Astrocyte (in vitro differentiated cells and primary cell): ENCODE data around the gene C12orf56. TPM values are rescaled to one million over a fixed set of nuclear protein-coding genes. Genes with fewer than 3 reads are reported as not detected.
"Not testable (repeated sequence)": the region's sequence is repeated elsewhere in the genome, so short reads cannot be mapped to it uniquely, and the experiment has no call there.

Experiments
- DNase-seq: peaks from one replicate; pipeline ENCODE4 v3.0.0-alpha.2; 2010; ENCODE audit warnings: low read depth
- FAIRE-seq: peaks from 2 replicates; lab custom pipeline; 2011; peaks lifted over from hg19 to GRCh38; lab: Jason Lieb, UNC
- H2AFZ ChIP-seq: 2 replicates; pipeline ENCODE4 v1.6.0; 2012; ENCODE audit warnings: low read depth, low read length, inconsistent platforms
- H3K27ac ChIP-seq: 2 replicates; pipeline ENCODE4 v1.5.1; 2011; ENCODE audit warnings: low read depth, low read length, inconsistent platforms
- H3K27me3 ChIP-seq: 2 replicates; pipeline ENCODE4 v1.6.0; 2011; ENCODE audit warnings: low read length, inconsistent platforms; ENCODE audit not compliant: insufficient read depth
- H3K36me3 ChIP-seq: 2 replicates; pipeline ENCODE4 v1.5.1; 2011; ENCODE audit warnings: low read length, inconsistent platforms; ENCODE audit not compliant: insufficient read depth
- H3K4me1 ChIP-seq: 2 replicates; pipeline ENCODE4 v1.5.1; 2011; ENCODE audit warnings: low read length, inconsistent platforms; ENCODE audit not compliant: insufficient read depth
- H3K4me2 ChIP-seq: 2 replicates; pipeline ENCODE4 v1.6.0; 2012; ENCODE audit warnings: low read length, inconsistent platforms
- H3K4me3 ChIP-seq: 2 replicates; pipeline ENCODE4 v1.5.1; 2011; ENCODE audit warnings: low read depth, mild to moderate bottlenecking, low read length, inconsistent platforms; ENCODE audit not compliant: insufficient read depth
- H3K79me2 ChIP-seq: 2 replicates; pipeline ENCODE4 v1.6.0; 2012; ENCODE audit warnings: mild to moderate bottlenecking, low read length, inconsistent platforms; ENCODE audit not compliant: insufficient read depth
- H3K9ac ChIP-seq: 2 replicates; pipeline ENCODE4 v1.6.0; 2012; ENCODE audit warnings: mild to moderate bottlenecking, low read length, inconsistent platforms
- H3K9me3 ChIP-seq: 2 replicates; pipeline ENCODE4 v1.5.1; 2012; ENCODE audit warnings: low read depth, mild to moderate bottlenecking, low read length, inconsistent platforms; ENCODE audit not compliant: insufficient read depth
- H4K20me1 ChIP-seq: 2 replicates; pipeline ENCODE4 v1.6.0; 2012; ENCODE audit warnings: low read length, inconsistent platforms; ENCODE audit not compliant: insufficient read depth
- H3K27ac Mint-ChIP-seq: one replicate; pipeline ENCODE4 v1.8.0; 2021; ENCODE audit warnings: mild to moderate bottlenecking, mixed read lengths; ENCODE audit not compliant: unreplicated experiment
- H3K27me3 Mint-ChIP-seq: one replicate; pipeline ENCODE4 v1.8.0; 2021; ENCODE audit warnings: low read depth, mixed read lengths; ENCODE audit not compliant: unreplicated experiment
- H3K36me3 Mint-ChIP-seq: one replicate; pipeline ENCODE4 v1.8.0; 2021; ENCODE audit warnings: low read depth, mixed read lengths; ENCODE audit not compliant: unreplicated experiment
- H3K4me1 Mint-ChIP-seq: one replicate; pipeline ENCODE4 v1.8.0; 2021; ENCODE audit warnings: low read depth, mixed read lengths; ENCODE audit not compliant: unreplicated experiment
- H3K4me3 Mint-ChIP-seq: one replicate; pipeline ENCODE4 v1.8.0; 2021; ENCODE audit warnings: mild to moderate bottlenecking, moderate library complexity, mixed read lengths; ENCODE audit not compliant: unreplicated experiment
- H3K9me3 Mint-ChIP-seq: one replicate; pipeline ENCODE4 v1.8.0; 2021; ENCODE audit warnings: mild to moderate bottlenecking, mixed read lengths; ENCODE audit not compliant: unreplicated experiment
- EZH2 ChIP-seq: IDR thresholded peaks from 2 replicates; pipeline ENCODE4 v1.6.1; 2012; ENCODE audit warnings: mild to moderate bottlenecking, low read length, inconsistent platforms; ENCODE audit not compliant: insufficient read depth
- total RNA-seq: library from RNA; stranded (reverse); gene quantifications from 2 replicates; pipeline ENCODE4 v1.2.1, GENCODE V29; 2021
- TF ChIP-seq, protein P1 (sequence below): IDR thresholded peaks from 2 replicates; pipeline ENCODE4 v1.5.1; 2011; ENCODE audit warnings: low read depth, mild to moderate bottlenecking, inconsistent platforms, low read length, moderate library complexity; ENCODE audit not compliant: insufficient read depth

The C12orf56 gene
- total RNA-seq, 1 donor from 2014 or later, result not detected

DNA sequence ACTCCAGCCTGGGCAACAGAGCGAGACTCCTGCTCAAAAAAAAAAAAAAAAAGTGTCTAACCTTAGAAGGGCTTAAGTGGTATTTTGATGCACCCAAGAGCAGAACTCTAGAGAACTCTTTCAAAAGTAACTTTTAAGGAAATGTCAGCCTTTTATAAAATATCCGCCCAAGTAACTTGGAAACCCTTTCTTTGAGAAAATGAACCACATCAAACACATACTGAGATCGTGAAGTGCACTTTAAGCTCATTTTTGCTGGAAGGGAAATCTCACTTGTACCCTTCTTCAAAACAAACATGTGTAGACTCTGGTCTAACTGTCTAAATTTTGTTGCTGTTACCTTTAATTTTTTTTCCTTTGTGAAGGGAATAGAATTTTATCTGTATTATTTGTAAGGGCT is 5.5 kb downstream of the C12orf56 start:
- Histone ChIP-seq H3K79me2 (no peaks in the 10 kb centered on the region), H3K9ac (no peak overlapping the region), H3K27me3 (no peaks in the 10 kb centered on the region), H3K36me3 (no peaks in the 10 kb centered on the region), H4K20me1 (no peaks in the 10 kb centered on the region), H3K4me1 (peaks cover 5% of the 10 kb centered on the region), H3K4me3 (no peak overlapping the region), H3K27ac (no peak overlapping the region), H3K9me3 (no peaks in the 10 kb centered on the region), H2AFZ (no peak overlapping the region), H3K4me2 (peak overlapping the region; percentile 36)
- no peak for TF ChIP-seq EZH2
- TF ChIP-seq, protein P1, sequence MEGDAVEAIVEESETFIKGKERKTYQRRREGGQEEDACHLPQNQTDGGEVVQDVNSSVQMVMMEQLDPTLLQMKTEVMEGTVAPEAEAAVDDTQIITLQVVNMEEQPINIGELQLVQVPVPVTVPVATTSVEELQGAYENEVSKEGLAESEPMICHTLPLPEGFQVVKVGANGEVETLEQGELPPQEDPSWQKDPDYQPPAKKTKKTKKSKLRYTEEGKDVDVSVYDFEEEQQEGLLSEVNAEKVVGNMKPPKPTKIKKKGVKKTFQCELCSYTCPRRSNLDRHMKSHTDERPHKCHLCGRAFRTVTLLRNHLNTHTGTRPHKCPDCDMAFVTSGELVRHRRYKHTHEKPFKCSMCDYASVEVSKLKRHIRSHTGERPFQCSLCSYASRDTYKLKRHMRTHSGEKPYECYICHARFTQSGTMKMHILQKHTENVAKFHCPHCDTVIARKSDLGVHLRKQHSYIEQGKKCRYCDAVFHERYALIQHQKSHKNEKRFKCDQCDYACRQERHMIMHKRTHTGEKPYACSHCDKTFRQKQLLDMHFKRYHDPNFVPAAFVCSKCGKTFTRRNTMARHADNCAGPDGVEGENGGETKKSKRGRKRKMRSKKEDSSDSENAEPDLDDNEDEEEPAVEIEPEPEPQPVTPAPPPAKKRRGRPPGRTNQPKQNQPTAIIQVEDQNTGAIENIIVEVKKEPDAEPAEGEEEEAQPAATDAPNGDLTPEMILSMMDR, result no peak
- peaks cover 1% of the 10 kb centered on the region for H3K9me3 Mint-ChIP-seq
- no peaks in the 10 kb centered on the region for H3K27me3 Mint-ChIP-seq
- H3K4me3 Mint-ChIP-seq, result no peak overlapping the region
- H3K27ac Mint-ChIP-seq, result no peak overlapping the region
- peaks cover 4% of the 10 kb centered on the region for H3K4me1 Mint-ChIP-seq
- FAIRE-seq (no peak), DNase-seq (no peak)
- H3K36me3 Mint-ChIP-seq, result no peaks in the 10 kb centered on the region

DNA sequence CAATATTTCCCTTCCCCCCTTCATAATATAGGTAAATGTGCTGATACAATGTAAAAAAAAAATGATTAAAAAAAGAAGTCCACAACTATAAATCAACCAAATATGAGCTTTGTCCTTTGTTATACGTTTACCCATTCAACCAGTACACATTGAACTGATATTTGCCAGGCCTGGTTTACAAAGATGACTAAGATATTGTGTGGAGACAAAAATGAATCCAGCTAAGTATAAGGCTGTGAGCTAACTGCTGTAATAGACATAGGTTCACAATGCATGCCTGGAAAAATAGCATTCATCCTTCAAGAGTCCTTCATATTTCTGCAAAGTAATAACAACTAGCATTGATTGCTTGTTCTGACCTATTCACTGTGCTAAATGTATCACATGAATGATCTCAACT is 6.9 kb downstream of the C12orf56 start:
- H3K27me3 ChIP-seq, result no peaks in the 10 kb centered on the region
- DNase-seq (no peak), FAIRE-seq (no peak)
- H4K20me1 ChIP-seq, result no peaks in the 10 kb centered on the region
- peaks cover 5% of the 10 kb centered on the region for H3K4me1 ChIP-seq
- H3K9me3 Mint-ChIP-seq, result peaks cover 1% of the 10 kb centered on the region
- no peak overlapping the region for H3K4me2 ChIP-seq
- H3K79me2 ChIP-seq, result no peaks in the 10 kb centered on the region
- no peak overlapping the region for H3K9ac ChIP-seq
- H3K27me3 Mint-ChIP-seq, result no peaks in the 10 kb centered on the region
- no peak overlapping the region for H3K27ac ChIP-seq
- H3K36me3 Mint-ChIP-seq, result no peaks in the 10 kb centered on the region
- H3K4me3 Mint-ChIP-seq, result no peak overlapping the region
- no peak overlapping the region for H3K4me3 ChIP-seq
- peaks cover 4% of the 10 kb centered on the region for H3K4me1 Mint-ChIP-seq
- H2AFZ ChIP-seq, result no peak overlapping the region
- TF ChIP-seq, protein P1, result no peak
- no peak for TF ChIP-seq EZH2
- no peaks in the 10 kb centered on the region for H3K9me3 ChIP-seq
- no peak overlapping the region for H3K27ac Mint-ChIP-seq
- no peaks in the 10 kb centered on the region for H3K36me3 ChIP-seq

DNA sequence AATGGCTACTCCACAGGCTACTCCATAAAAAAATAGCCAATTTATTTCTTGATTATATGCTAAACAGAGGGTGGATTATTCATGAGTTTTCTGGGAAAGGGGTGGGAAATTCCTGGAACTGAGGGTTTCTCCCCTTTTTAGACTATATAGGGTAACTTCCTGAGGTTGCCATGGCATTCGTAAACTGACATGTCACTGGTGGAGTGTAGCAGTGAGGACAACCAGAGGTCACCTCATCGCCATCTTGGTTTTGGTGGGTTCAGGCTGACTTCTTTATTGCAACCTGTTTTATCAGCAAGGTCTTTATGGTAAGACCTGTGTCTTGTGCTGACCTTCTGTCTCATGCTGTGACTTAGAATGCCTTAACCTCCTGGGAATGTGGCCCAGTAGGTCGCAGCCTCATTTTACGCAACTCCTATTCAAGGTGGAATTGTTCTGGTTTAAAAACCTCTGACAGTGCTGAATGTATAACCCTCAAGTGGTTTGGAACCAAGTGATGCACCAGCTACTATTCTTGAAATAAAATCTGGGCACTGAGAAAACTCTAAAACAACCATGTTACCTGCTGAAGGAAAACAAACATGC is 27.7 kb downstream of the C12orf56 start:
- no peak for DNase-seq
- no peaks in the 10 kb centered on the region for H3K36me3 Mint-ChIP-seq
- Histone ChIP-seq H2AFZ (no peak overlapping the region), H4K20me1 (no peaks in the 10 kb centered on the region), H3K4me3 (no peak overlapping the region), H3K4me1 (no peaks in the 10 kb centered on the region), H3K9me3 (no peaks in the 10 kb centered on the region), H3K36me3 (no peaks in the 10 kb centered on the region), H3K27me3 (no peaks in the 10 kb centered on the region), H3K79me2 (no peaks in the 10 kb centered on the region), H3K27ac (no peak overlapping the region), H3K4me2 (no peak overlapping the region), H3K9ac (no peak overlapping the region)
- no peaks in the 10 kb centered on the region for H3K27me3 Mint-ChIP-seq
- FAIRE-seq, result no peak
- TF ChIP-seq EZH2, result no peak
- TF ChIP-seq, protein P1, result no peak
- H3K9me3 Mint-ChIP-seq, result no peaks in the 10 kb centered on the region
- H3K27ac Mint-ChIP-seq, result no peak overlapping the region
- H3K4me1 Mint-ChIP-seq, result no peaks in the 10 kb centered on the region
- no peak overlapping the region for H3K4me3 Mint-ChIP-seq

DNA sequence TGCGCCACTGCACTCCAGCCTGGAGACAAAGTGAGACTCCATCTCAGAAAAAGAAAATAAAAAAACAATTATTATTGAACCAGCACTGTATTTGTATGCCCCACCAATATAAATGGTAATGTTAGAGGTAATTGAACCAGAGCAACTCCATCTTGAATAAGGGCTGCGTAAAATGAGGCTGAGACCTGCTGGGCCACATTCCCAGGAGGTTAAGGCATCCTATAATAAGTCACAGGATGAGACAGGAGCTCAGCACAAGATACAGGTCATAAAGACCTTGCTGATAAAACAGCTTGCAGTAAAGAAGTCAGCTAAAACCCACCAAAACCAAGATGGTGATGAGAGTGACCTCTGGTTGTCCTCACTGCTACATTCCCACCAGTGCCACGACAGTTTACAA is 29.4 kb downstream of the C12orf56 start:
- not testable (repeated sequence) for H3K9me3 ChIP-seq, H3K27me3 Mint-ChIP-seq, H3K4me1 ChIP-seq, H3K4me3 ChIP-seq, H3K4me2 ChIP-seq, H3K9me3 Mint-ChIP-seq, FAIRE-seq, H2AFZ ChIP-seq, H3K4me3 Mint-ChIP-seq, H3K27ac Mint-ChIP-seq, H3K4me1 Mint-ChIP-seq, H3K36me3 Mint-ChIP-seq, H3K79me2 ChIP-seq, H3K36me3 ChIP-seq, H3K9ac ChIP-seq, DNase-seq, H3K27me3 ChIP-seq, H4K20me1 ChIP-seq, H3K27ac ChIP-seq
